Upper lobe of left lung (tissue), 6 donors: ENCODE measurements around the gene AMBP. TPM values are rescaled to one million over a fixed set of nuclear protein-coding genes. Genes with fewer than 3 reads are reported as not detected.
A peak's percentile ranks its signal among the peaks of the same experiment; 100 is the strongest.

ENCODE experiments used
- ATAC-seq, 2 donors: fragments of 200-7000 bp; cut with Tn5 transposase; one replicate each; pipeline ENCODE4 v1.9.1; 2022; ENCODE audit warnings: mild to moderate bottlenecking in 2 of 2, moderate library complexity in 2 of 2; ENCODE audit not compliant: low FRiP score in 2 of 2
- DNase-seq, 2 donors: peaks; one replicate each; pipeline ENCODE4 v3.0.0-alpha.2; 2019 to 2020
- H3K27ac ChIP-seq, 4 donors: fragments of 200-600 bp; sonication (generic); one replicate each; pipeline ENCODE4 v1.5.1; 2016 to 2019
- H3K27me3 ChIP-seq, 4 donors: fragments of 200-600 bp; sonication (generic); one replicate each; pipeline ENCODE4 v1.5.1; 2017 to 2019
- H3K36me3 ChIP-seq, 4 donors: fragments of 200-600 bp; sonication (generic); one replicate each; pipeline ENCODE4 v1.5.1; 2016 to 2019
- H3K4me1 ChIP-seq, 4 donors: fragments of 200-600 bp; sonication (generic); one replicate each; pipeline ENCODE4 v1.5.1; 2018 to 2019
- H3K4me3 ChIP-seq, 4 donors: fragments of 200-600 bp; sonication (generic); one replicate each; pipeline ENCODE4 v1.5.1; 2017 to 2019; ENCODE audit warnings: mild to moderate bottlenecking in 2 of 4, moderate library complexity in 1 of 4
- H3K9me3 ChIP-seq, 4 donors: fragments of 200-600 bp; sonication (generic); one replicate each; pipeline ENCODE4 v1.5.1; 2018 to 2019
- EP300 ChIP-seq, 4 donors: sonication (generic); formaldehyde crosslinking; IDR thresholded peaks; one replicate each; pipeline ENCODE4 v1.5.1; 2017; ENCODE audit warnings: antibody characterized with exemption in 4 of 4, control low read depth in 2 of 4
- POLR2A ChIP-seq, 4 donors: fragments of 450-650 bp; IDR thresholded peaks; one replicate each; pipeline ENCODE4 v1.5.1; 2016 to 2017; ENCODE audit warnings: antibody characterized with exemption in 4 of 4, mild to moderate bottlenecking in 2 of 4
- POLR2AphosphoS5 ChIP-seq, 2 donors: sonication (generic); formaldehyde crosslinking; IDR thresholded peaks; one replicate each; pipeline ENCODE4 v1.5.1; 2017; ENCODE audit warnings: antibody characterized with exemption in 2 of 2
- WGBS, 2 donors: methylation state at CpG; one replicate each; pipeline ENCODE4 v1.1.5; 2017 to 2018; 5-methylcytosine and 5-hydroxymethylcytosine counted together
- total RNA-seq, 6 donors: library from RNA; depleted of rRNA in 4 of 6; stranded (reverse); fragments of >200 nt in 4 of 6; gene quantifications; one replicate each; pipeline versions ENCODE4 v1.1.0 to v1.2.1, GENCODE V29; 2016 to 2021
- TF ChIP-seq, protein P1 (sequence below), 6 experiments: fragments of 450-650 bp in 4 of 6; fragments of 200-600 bp in 2 of 6; sonication (generic) in 2 of 6; IDR thresholded peaks; one replicate each; pipeline ENCODE4 v1.5.1; 2016 to 2019; ENCODE audit warnings: antibody characterized with exemption in 6 of 6
- donor health status: DM: no; HTN: no; CAD: no; lungs with moderate emphysema.
- donor health status: DM: no; HTN: yes; CAD: no; lungs with severe emphysema.

Gene AMBP
- total RNA-seq, 6 donors from 2014 or later: 0.46 to 4.0 (median 3.1) TPM; not detected in 3

- TF ChIP-seq, protein P1, sequence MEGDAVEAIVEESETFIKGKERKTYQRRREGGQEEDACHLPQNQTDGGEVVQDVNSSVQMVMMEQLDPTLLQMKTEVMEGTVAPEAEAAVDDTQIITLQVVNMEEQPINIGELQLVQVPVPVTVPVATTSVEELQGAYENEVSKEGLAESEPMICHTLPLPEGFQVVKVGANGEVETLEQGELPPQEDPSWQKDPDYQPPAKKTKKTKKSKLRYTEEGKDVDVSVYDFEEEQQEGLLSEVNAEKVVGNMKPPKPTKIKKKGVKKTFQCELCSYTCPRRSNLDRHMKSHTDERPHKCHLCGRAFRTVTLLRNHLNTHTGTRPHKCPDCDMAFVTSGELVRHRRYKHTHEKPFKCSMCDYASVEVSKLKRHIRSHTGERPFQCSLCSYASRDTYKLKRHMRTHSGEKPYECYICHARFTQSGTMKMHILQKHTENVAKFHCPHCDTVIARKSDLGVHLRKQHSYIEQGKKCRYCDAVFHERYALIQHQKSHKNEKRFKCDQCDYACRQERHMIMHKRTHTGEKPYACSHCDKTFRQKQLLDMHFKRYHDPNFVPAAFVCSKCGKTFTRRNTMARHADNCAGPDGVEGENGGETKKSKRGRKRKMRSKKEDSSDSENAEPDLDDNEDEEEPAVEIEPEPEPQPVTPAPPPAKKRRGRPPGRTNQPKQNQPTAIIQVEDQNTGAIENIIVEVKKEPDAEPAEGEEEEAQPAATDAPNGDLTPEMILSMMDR (IDR thresholded peaks at IDR 0.05): no peak
- TF ChIP-seq EP300 (IDR thresholded peaks at IDR 0.05): no peak
- no peak for TF ChIP-seq POLR2A (IDR thresholded peaks at IDR 0.05)
- TF ChIP-seq POLR2AphosphoS5 (IDR thresholded peaks at IDR 0.05): no peak
- no peaks in the 10 kb centered on the region for H3K36me3 ChIP-seq
- no peaks in the 10 kb centered on the region for H3K9me3 ChIP-seq
- H3K4me1 ChIP-seq: no peaks in the 10 kb centered on the region
- ATAC-seq (no peak), DNase-seq (peak in 1 of 2 donors; percentile 10)
- no peak overlapping the region for H3K27ac ChIP-seq
- no peaks in the 10 kb centered on the region for H3K27me3 ChIP-seq
- H3K4me3 ChIP-seq: no peak overlapping the region
- WGBS, 2 donors: 54 to 56% methylated on average over 4 of the region's 4 CpGs
Measured at GRCh38 chr9:114061830-114062474, 16.1 kb downstream of the AMBP start.

- no peaks in the 10 kb centered on the region for H3K9me3 ChIP-seq
- no peaks in the 10 kb centered on the region for H3K4me1 ChIP-seq
- ATAC-seq (no peak), DNase-seq (peak in 1 of 2 donors; percentile 6)
- no peaks in the 10 kb centered on the region for H3K36me3 ChIP-seq
- no peak overlapping the region for H3K4me3 ChIP-seq
- no peak overlapping the region for H3K27ac ChIP-seq
- TF ChIP-seq POLR2A (IDR thresholded peaks at IDR 0.05) (no peak), POLR2AphosphoS5 (IDR thresholded peaks at IDR 0.05) (no peak), EP300 (IDR thresholded peaks at IDR 0.05) (no peak)
- TF ChIP-seq, protein P1 (IDR thresholded peaks at IDR 0.05): no peak
- WGBS, 2 donors: 95 to 98% methylated on average over 12 of the region's 12 CpGs
- H3K27me3 ChIP-seq: no peaks in the 10 kb centered on the region
Measured at GRCh38 chr9:114061292-114061691, 16.8 kb downstream of the AMBP start.

DNA sequence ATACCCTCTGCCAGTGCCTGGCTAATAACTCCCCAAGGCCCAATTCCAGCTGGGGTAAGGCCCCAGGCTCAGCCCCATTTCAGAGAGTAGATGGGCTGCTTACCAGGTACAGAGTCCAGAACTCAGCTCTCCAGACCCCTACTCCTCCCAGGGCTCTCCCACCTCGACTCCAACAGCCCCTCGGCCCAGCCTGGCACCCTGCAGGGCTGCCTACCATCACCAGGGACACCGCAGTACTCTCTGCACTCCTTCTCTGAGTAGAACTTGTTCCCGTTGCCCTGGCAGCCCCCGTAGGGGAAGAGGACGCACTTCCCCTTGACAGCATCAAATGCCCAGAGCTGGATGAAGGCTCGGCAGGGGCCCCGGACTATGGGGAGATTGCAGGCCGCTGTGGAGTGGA is 17.4 kb downstream of the AMBP start:
- H3K9me3 ChIP-seq: no peaks in the 10 kb centered on the region
- WGBS, 2 donors: 70 to 78% methylated on average over 5 to 9 of the region's 9 CpGs
- DNase-seq: peak in 1 of 2 donors; percentile 10
- no peak overlapping the region for H3K4me3 ChIP-seq
- no peaks in the 10 kb centered on the region for H3K36me3 ChIP-seq
- ATAC-seq: peak in 1 of 2 donors; percentile 23
- no peak overlapping the region for H3K27ac ChIP-seq
- TF ChIP-seq, protein P1 (IDR thresholded peaks at IDR 0.05): no peak
- no peaks in the 10 kb centered on the region for H3K27me3 ChIP-seq
- H3K4me1 ChIP-seq: no peaks in the 10 kb centered on the region

GRCh38 chr9:114060070-114060469 is 18.0 kb downstream of the AMBP start:
- H3K27me3 ChIP-seq: no peaks in the 10 kb centered on the region
- no peak for TF ChIP-seq EP300 (IDR thresholded peaks at IDR 0.05)
- TF ChIP-seq POLR2AphosphoS5 (IDR thresholded peaks at IDR 0.05): no peak
- TF ChIP-seq POLR2A (IDR thresholded peaks at IDR 0.05): no peak
- TF ChIP-seq, protein P1 (IDR thresholded peaks at IDR 0.05): no peak

More at GRCh38 chr9:114060070-114060469, 18.0 kb downstream of the AMBP start:
- ATAC-seq: no peak
- Histone ChIP-seq H3K4me1 (no peaks in the 10 kb centered on the region), H3K36me3 (no peaks in the 10 kb centered on the region), H3K4me3 (no peak overlapping the region), H3K27ac (no peak overlapping the region), H3K9me3 (no peaks in the 10 kb centered on the region)
- 83 to 90% methylated on average over 8 of the region's 8 CpGs for WGBS, 2 donors
- peak in 1 of 2 donors; percentile 10 for DNase-seq
